ENCODE results near the gene KIAA2012. TPM values are rescaled to one million over a fixed set of nuclear protein-coding genes. Genes with fewer than 3 reads are reported as not detected.

KIAA2012 gene
- total and polyA plus RNA-seq, 2 of the 8 experiments (the other 6 are each of a cell fraction or from before 2014, with no cell fraction given): not detected

DNA sequence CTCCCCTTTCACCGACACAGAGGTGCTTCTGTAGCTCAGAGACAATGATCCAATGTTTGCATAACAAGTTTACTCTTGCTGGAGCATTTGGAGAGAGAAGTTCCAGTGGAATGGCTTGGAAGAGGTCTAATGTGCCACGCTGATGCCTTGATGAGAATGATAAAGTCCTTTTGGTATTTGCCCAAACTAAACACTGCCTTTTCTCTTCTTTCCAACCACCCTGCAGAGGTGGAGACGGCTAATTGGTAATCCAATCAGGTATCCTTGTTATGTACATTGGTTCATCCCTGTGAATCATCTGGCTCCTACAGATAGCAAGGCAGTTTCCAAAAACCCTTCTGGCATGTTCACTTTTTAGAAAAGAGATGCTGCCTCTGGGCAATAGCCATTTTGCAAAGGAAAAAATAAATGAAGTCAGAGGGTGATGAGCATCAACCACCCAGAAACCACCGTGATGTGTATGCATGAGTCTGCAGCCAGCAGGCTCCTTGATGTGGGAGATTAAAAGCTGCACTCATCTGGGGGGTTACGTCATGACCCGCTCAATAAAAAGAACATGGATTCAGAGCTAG, 40.6 kb downstream of the KIAA2012 start:
- FAIRE-seq: peak; percentile 70
- Histone ChIP-seq H3K79me2 (ENCODE audit: control insufficient read depth in 1 of 2, insufficient read depth in 2 of 2, low read length in 2 of 2) (no peaks in the 10 kb centered on the region), H4K5ac (ENCODE audit: insufficient read length, low read depth, low read length) (no peak overlapping the region)

More for the DNA sequence above, 40.6 kb downstream of the KIAA2012 start:
- Histone ChIP-seq H3K27ac (ENCODE audit: low read depth, low read length) (no peak overlapping the region), H2BK5ac (ENCODE audit: low read depth, low read length) (no peak overlapping the region), H4K8ac (ENCODE audit: extremely low read depth, insufficient read depth, low read length) (no peak overlapping the region), H4K91ac (replicated peaks; ENCODE audit: insufficient read length, low read length) (no peak overlapping the region), H3K27me3 (replicated peaks in 1 of 4; ENCODE audit: control insufficient read depth in 3 of 4, extremely low read depth in 1 of 4, insufficient read depth in 3 of 4, low read length in 3 of 4) (no peaks in the 10 kb centered on the region), H4K20me1 (replicated peaks in 1 of 2; ENCODE audit: control insufficient read depth in 1 of 2, insufficient read depth in 2 of 2, low read length in 2 of 2) (no peaks in the 10 kb centered on the region), H3K23ac (ENCODE audit: insufficient read length) (no peak overlapping the region), H3K4me2 (ENCODE audit: insufficient read depth in 1 of 2, low read depth in 2 of 2, low read length in 2 of 2) (no peak overlapping the region), H3K9me3 (ENCODE audit: insufficient read depth in 2 of 2, low read depth in 1 of 2, low read length in 1 of 2) (no peaks in the 10 kb centered on the region), H3K4me1 (replicated peaks in 1 of 4; ENCODE audit: control insufficient read depth in 3 of 4, insufficient read depth in 4 of 4, low read length in 3 of 4) (peaks cover 0 to 11% (median 4%) of the 10 kb centered on the region in 4 experiments; a peak in 5 of 7 replicates), H2BK120ac (replicated peaks; ENCODE audit: low read depth, low read length) (no peak overlapping the region), H2BK12ac (ENCODE audit: low read depth, low read length) (no peak overlapping the region), H3K23me2 (ENCODE audit: low read depth, low read length) (no peaks in the 10 kb centered on the region), H3K36me3 (ENCODE audit: control insufficient read depth in 2 of 4, insufficient read depth in 4 of 4, low read length in 3 of 4) (no peaks in the 10 kb centered on the region), H2BK20ac (ENCODE audit: low read length) (no peak overlapping the region), H3K4ac (replicated peaks; ENCODE audit: insufficient read length, low read depth, low read length) (no peak overlapping the region), H2AFZ (ENCODE audit: low read length) (peak overlapping the region; percentile 85), H3K56ac (replicated peaks; ENCODE audit: insufficient read length, low read depth, low read length) (no peak overlapping the region), H2AK5ac (ENCODE audit: low read depth, low read length) (no peak overlapping the region), H3K9ac (replicated peaks in 1 of 4; ENCODE audit: extremely low read depth in 1 of 4, low read depth in 3 of 4, low read length in 3 of 4) (no peak overlapping the region), H2BK15ac (ENCODE audit: low read length) (no peak overlapping the region), H3K18ac (ENCODE audit: extremely low read depth, low read length) (no peak overlapping the region), H3K4me3 (ENCODE audit: extremely low read depth in 1 of 4, insufficient read depth in 2 of 4, low read depth in 3 of 4, low read length in 4 of 4) (no peak overlapping the region), H3K14ac (ENCODE audit: insufficient read length) (no peak overlapping the region), H3K79me1 (ENCODE audit: low read depth, low read length) (no peaks in the 10 kb centered on the region)
- ChIA-PET CTCF (ENCODE audit: partially characterized antibody) (interaction anchor here (0.5 to 1.7 kb wide), 7 partner anchors 7 to 78 kb away, joined by 3 to 6 read pairs (median 4); no protein-coding TSS in a partner anchor), POLR2A (ENCODE audit: partially characterized antibody) (no interaction called here)
- WGBS, 2 experiments (ENCODE audit: extremely low coverage in 1 of 2, insufficient coverage in 1 of 2, insufficient read length in 1 of 2, insufficient replicate concordance in 2 of 2, low coverage in 1 of 2, low lambda C conversion rate in 2 of 2, missing lambda C conversion rate in 1 of 2): 86% methylated on average over 6 of the region's 6 CpGs; no CpG with 5 or more reads in 1 of the 2 experiments
- DNase-seq (ENCODE audit: low read depth in 1 of 2, low spot score in 2 of 2): no peak
- no peak for TF ChIP-seq BCL11A (IDR thresholded peaks at IDR 0.05; ENCODE audit: low read depth in 2 of 2, low read length in 2 of 2)
- no peak for TF ChIP-seq CTBP2 (IDR thresholded peaks at IDR 0.05; ENCODE audit: borderline replicate concordance, insufficient read depth, insufficient read length, low read length)

Measured in H1 (cell line).